GM20000 (cell line): ENCODE results near the gene DIP2C.

Experiments
- DNase-seq: peaks from one replicate; pipeline ENCODE4 v3.0.0; 2012; ENCODE audit warnings: low spot score
- TF ChIP-seq, protein P1 (sequence below): IDR thresholded peaks from 2 replicates; pipeline ENCODE4 v1.5.1; 2012; ENCODE audit warnings: mild to moderate bottlenecking, control low read depth; ENCODE audit errors: extremely low read depth, missing control alignments

The DIP2C gene

GRCh38 chr10:693506-693905, 4.0 kb upstream of the DIP2C start:
- DNase-seq: no peak
- TF ChIP-seq, protein P1, sequence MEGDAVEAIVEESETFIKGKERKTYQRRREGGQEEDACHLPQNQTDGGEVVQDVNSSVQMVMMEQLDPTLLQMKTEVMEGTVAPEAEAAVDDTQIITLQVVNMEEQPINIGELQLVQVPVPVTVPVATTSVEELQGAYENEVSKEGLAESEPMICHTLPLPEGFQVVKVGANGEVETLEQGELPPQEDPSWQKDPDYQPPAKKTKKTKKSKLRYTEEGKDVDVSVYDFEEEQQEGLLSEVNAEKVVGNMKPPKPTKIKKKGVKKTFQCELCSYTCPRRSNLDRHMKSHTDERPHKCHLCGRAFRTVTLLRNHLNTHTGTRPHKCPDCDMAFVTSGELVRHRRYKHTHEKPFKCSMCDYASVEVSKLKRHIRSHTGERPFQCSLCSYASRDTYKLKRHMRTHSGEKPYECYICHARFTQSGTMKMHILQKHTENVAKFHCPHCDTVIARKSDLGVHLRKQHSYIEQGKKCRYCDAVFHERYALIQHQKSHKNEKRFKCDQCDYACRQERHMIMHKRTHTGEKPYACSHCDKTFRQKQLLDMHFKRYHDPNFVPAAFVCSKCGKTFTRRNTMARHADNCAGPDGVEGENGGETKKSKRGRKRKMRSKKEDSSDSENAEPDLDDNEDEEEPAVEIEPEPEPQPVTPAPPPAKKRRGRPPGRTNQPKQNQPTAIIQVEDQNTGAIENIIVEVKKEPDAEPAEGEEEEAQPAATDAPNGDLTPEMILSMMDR: no peak

DNA sequence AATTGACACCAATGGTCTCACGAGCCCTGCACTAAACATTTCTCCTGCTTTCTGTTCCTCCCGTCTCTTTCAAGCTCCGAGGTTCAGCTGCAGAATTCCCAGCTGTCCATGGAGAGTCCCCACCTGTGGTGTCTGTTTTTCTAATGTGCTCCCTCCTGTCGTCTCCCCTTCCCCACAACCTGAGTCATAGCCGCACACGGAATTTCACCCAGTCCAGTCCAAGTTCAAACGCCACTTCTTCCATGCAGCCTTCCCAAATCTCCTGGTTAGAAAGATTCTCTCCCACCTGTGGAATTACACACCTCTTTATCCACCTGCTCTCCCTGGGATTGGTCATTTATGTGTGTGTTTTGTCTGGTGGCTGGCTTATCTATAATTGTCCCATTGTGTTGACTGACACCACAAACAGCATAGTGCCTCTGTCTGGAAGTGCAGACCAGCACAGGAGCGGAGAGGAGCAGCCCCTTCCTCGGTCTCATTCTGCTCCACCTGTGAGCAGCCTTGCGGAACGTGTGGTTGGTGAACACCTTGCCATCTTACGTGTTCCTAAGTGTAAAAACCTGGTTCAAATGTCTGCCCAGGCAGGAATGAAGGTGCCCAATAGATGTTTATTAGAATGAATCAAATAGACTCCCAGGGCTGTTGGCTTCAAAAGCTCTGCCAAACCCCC, 3.3 kb upstream of the DIP2C start:
- no peak for DNase-seq

DNA sequence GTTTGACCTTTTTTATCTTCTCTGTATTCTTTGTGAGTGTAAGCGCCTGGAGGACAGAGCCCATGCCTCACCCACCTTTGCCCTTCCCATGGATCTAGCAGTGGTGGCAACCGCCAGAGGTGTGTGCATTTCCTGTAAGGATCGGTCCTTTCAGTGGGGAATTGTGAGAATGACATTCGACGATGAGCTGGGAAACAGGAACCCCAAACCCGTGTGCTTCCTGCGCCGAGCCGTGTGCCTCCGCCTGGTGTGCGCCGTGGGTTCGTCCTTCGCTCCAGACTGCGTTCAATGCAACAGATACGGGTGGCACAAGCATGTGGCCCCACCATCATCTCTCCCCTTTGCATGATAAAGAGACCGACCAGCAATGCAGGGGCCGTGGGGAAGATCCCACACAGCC, 1.7 kb upstream of the DIP2C start:
- no peak for DNase-seq

More for the DNA sequence above, 3.3 kb upstream of the DIP2C start:
- TF ChIP-seq, protein P1: no peak

GRCh38 chr10:690372-691161, 1.1 kb upstream of the DIP2C start:
- DNase-seq: no peak
- TF ChIP-seq, protein P1: no peak

More for the DNA sequence above, 1.7 kb upstream of the DIP2C start:
- TF ChIP-seq, protein P1: no peak

- no peak for DNase-seq
- TF ChIP-seq, protein P1: no peak
Observed at GRCh38 chr10:689121-689451, 382 bp downstream of the DIP2C start.

DNA sequence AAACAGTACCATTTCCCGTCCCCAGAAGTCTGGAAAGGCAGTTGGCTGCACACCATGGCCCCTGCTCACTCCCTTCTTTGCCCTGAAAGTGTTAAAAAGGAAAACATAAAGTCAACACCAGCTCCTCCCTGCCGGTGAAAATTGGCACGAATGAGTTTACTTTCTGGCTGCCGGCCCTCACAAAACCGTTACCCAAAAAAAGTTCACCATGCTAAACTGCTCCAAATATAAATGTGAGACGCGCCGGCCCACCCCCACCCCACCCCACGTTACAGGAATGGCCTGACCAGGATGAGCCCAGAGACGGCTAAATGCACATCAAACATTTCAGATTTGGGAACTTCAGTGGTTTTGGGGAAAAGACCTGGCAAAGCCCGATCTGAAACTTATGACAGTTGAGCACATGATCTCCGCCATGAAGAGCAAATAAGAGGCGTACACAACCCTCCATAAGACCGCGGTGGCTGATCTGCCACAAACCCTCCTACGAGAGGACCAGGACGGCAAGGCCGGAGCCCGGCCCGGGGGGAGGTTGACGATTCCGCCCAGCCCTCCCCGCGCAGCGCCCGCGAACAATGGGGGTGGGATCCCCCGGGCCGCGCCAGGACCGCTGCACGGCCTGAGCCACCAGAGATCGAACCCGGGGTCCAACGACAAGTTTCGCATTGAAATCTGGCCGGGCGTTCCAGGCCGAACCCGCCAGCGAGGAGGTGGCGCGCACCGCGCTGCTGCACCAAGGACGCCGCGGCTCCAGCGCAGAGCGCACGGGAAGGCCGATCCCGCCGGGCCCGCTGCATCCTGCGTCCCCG, 952 bp downstream of the DIP2C start:
- DNase-seq: no peak
- TF ChIP-seq, protein P1: no peak

DNA sequence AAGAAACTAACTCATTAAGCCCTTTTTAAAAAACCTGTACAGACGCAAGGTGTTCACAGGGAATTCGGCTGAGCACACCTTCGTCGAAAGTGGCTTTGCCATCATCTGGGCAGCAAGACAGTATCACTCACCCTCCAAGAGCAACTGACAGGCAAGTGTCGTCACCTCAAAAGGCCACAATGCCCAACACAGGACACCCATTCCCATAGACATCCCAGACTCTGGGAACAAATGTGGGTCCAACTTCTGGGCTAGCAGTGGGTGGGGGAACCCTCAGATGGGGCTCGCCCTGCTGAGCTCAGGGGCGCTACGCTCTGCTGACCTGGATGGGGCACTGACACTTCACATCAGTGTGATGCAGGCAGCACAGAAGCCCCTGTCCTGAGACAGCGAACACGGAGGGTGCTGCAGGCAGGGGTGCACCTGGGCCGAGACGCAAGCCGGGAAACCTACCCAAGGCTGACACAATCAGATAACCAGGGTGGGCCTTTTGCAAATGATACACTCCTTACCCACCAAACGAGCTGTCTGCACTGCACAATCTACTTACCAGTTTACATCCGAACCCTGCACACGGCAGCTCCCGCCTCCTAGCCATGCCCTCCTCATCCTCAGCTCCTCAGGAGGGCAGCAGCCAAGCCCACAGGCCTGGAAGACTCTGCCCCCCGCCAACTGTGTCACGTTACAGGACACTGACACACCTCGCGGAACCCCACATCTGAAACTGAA, 1.7 kb downstream of the DIP2C start:
- TF ChIP-seq, protein P1: no peak

More for the DNA sequence above, 1.7 kb downstream of the DIP2C start:
- DNase-seq: no peak
